GM11168 (cell line): ENCODE results near the gene PXMP2.

Source experiments
- in situ Hi-C: fragments of 300-500 bp; cut with MboI; formaldehyde crosslinking; loops from one replicate; pipeline ENCODE4 v1.12.0; 2022; ENCODE audit warnings: low sequenced_read_pairs; ENCODE audit not compliant: unreplicated experiment

PXMP2 gene

GRCh38 chr12:132687211-132688164 is at the start of gene PXMP2, which contains the start of gene POLE:
PXMP2 (plus strand) TSS chr12:132687587; CDS start chr12:132687671, 84 bp downstream.
POLE (minus strand) TSS chr12:132687342; CDS start chr12:132687315, 27 bp downstream.
- in situ Hi-C loops = no loop called here

GRCh38 chr12:132637811-132638210 is 49.6 kb upstream of the PXMP2 start:
- in situ Hi-C loops = no loop called here

DNA sequence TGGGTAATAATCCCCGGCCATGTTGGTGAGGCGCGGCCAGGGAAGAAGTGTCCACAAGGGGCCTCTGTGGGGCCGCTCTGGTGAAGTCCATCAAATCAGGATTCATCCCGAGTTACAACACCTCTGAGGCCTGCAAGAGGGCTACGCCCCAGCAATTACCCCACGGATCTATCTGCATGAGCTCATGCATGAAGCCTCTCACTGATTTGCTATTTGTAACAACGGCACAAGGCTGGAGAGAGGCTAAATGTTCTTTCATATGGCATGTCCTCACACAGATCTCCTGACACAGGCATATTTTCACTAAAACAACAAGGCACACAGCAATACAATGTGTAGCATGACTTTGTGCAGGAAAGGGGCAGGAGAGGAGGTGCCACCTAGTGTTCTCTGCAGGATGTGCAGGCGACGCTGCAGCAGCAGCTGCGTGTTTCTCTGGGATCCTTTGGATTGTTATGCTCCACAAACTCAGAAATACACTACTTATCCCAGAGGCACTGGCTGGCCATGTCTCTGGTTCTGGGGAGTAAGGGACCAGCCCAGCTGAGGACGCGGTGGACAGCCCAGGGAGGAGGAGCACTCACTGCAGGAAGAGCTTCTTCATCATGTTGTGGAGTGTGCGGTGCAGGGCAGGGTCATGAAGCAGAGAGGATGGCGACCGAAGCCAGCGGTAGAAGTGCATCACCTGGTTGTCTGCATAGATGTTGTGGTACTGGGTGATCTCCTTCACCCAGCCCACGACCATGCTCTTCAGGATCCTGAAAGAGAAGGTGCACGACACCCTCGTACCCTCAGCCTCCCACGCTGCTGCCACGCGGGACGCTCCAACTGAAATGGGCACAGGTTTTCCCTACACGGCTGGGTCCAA is 48.6 kb upstream of the PXMP2 start:
- in situ Hi-C loops = no loop called here

DNA sequence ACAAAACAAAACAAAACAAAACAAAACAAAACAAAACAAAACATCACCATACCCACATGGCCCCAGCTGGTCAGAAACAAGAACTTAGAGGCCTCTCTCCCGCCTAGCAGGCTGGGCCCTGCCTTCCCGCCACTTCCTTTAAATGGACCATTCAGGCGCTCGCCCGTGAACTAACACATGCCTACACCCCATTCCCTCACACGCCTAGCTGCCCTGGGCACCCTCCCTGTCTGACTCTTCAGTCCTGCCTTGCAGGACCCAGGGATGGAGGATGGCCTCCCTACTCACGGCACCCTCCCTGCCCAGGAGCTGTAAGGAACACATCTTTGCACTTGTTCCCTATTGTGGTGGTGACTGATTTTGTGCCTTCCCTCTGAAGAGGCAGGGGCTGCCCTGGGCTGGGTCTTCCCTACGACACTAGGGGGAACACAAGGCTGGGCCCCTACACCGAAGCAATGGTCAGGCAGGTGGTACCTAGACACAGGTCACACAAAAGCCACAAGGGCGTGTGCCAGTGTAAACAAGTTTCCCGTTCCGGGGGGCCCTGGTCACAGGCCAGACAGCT is 47.3 kb upstream of the PXMP2 start:
- in situ Hi-C loops = no loop called here

DNA sequence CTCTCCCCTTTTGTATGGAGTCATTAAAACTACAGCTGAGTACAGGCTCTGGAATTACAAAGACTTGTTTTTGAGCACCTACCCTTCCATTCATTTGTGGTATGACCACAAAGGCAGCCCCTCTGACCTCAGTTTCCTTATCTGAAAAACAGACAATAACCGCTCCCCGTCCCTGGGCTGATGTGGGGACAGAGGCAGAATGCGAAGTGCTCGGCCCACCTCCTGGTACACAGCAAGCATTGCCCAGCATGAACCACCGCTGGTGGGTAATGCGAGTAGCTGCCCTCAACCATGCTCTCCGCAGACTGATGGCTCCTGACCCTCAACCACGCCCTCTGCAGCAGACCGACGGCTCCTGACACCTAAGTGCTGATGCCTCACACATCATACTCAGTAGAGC is 46.5 kb upstream of the PXMP2 start:
- in situ Hi-C loops = no loop called here

GRCh38 chr12:132641811-132642650 is 45.4 kb upstream of the PXMP2 start:
- in situ Hi-C loops = no loop called here

DNA sequence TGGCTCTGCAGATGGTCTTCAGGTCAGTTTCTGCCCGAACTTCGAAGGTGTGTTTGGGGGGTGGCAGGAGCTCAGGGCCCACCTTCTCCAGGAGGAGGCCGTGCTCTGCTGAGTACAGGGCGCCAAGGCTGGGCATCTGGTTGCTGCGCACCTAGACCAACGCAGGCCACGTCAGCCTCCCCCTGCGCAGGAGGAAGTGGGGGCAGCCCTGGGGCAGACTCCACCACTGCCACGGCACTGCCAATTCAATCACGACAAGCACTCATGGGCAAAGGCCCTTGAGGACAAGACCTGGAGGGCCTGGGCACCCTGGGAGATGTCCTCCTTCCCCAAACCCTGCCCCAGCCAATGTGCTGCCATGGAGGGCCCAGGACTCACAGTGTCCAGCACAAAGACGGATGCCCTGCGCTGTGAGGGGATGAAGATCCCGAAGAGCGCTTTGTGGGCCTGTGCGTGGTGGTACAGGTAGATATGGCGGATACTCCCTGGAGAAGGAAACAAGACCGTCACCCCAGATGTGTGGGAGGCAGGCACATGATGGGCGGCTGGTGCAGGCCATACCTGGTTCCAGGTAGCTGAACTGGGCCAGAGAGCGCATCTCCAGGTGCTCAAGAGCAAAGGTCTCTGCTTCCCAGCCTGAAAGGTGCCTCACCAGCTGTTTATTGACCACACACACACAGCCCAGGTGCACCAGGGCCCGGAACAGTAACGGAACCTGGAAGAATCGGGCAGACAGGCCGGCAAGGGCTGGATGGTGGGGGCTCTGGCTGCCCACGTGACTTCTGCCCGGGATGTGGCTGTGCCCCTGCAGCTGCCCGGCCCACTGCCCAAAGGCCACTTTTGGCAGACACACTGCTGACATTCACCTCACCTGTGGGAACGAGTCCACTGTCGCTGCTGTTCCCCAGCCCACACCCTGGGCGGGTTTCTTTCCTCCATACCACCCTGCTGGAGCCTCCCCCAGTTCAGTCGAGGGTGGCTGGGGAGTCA is 44.2 kb upstream of the PXMP2 start:
- in situ Hi-C loops = no loop called here

DNA sequence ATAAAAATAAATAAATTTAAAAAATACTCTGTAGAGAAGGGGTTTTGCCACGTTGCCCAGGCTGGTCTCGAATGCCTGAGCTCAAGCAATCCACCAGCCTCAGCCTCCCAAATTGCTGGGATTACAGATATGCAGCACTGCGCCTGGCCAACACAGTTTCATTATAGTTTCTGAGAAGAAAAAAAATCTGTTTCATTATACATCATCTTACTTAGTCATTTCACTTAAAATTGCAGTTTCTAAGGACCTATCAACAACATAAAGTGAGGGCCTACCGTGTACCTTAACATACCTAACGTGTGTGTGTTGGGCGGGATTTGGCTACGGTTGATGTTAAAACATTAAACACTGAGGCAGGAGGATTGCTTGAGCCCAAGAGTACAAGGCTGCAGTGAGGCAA is 40.5 kb upstream of the PXMP2 start:
- in situ Hi-C loops = no loop called here

DNA sequence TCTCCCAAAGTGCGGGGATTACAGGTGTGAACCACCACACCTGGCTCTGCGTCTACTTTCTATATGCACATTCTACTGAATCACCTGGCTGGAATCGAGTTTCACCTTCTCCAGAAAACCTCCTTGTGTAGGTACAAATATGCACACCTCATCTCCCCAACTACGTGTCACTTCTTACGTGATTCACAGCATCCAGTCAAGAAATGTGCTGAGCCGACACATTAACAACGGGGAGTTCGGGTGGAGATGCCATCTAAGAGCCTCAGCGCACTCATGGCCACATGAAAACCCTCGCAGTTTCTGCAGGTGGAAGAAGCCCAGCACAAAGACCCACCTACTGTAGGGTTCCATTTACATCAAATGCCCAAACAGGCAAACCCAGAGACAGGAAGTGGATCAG is 39.5 kb upstream of the PXMP2 start:
- in situ Hi-C loops = no loop called here

- in situ Hi-C loops = no loop called here
Observed at GRCh38 chr12:132648616-132649225, 38.7 kb upstream of the PXMP2 start.

- in situ Hi-C loops = no loop called here
Observed at GRCh38 chr12:132649226-132649945, 38.0 kb upstream of the PXMP2 start.

DNA sequence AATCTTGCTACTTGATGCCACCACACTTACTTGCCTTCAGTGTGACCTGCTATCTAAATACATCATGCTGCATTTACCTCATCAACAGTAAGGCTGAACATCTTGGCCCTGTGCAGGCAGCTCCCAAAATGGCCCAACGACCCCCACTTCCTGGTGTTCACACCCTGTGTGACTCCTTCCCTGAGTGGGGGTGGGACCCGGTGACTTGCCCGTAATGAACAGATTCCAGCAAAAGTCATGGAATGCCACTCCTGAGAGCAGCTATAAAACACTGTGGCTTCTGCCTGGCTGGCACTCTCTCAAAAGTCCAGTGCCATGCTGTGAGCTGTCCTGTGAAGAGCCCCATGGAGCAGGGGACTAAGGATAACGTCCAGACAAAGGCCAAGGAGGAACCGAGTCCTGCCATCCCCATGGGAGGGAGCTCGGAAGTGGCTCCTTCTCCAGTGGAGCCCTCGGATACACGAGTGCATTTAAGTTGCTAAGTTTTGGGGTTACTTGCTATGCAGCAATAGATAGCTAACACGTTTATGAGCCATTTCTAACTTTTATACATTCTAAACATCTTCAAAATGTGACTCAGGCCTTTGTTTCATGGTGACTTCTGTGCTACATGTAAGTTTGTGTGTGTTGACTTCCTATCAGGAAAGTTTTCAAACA is 35.8 kb upstream of the PXMP2 start:
- in situ Hi-C loops = no loop called here

GRCh38 chr12:132653567-132654290 is 33.7 kb upstream of the PXMP2 start:
- in situ Hi-C loops = no loop called here

GRCh38 chr12:132657004-132657727 is 30.2 kb upstream of the PXMP2 start:
- in situ Hi-C loops = no loop called here

- in situ Hi-C loops = no loop called here
Observed at GRCh38 chr12:132658149-132658894, 29.1 kb upstream of the PXMP2 start.
